ENCODE data around the gene VEGFC. TPM values are rescaled to one million over a fixed set of nuclear protein-coding genes. Genes with fewer than 3 reads are reported as not detected.

The VEGFC gene
- polyA plus RNA-seq, 4 donors, result 15.6 to 20.0 (median 17.9) TPM

DNA sequence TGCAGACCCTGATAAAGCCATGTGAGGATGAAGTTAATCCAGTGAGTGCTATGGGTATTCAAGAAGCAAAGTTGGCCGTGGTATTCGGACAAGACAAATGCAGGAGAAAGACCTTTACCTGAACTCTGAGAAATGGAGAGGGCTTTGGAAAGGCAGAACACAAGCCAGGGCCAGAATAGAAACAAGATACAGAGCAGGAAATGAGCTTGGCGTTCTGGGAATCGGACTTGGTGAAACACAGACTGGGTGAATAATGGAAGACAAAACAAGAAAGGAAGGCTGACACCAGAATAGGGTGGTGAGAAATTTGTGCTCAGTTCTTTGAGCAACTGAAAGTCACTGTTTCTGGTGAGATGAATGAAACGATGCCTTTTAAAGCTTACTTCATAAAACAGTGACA lies 83.3 kb downstream of the VEGFC start:
- DNase-seq (ENCODE audit: low read depth in 4 of 4, low spot score in 2 of 4), result no peak

DNA sequence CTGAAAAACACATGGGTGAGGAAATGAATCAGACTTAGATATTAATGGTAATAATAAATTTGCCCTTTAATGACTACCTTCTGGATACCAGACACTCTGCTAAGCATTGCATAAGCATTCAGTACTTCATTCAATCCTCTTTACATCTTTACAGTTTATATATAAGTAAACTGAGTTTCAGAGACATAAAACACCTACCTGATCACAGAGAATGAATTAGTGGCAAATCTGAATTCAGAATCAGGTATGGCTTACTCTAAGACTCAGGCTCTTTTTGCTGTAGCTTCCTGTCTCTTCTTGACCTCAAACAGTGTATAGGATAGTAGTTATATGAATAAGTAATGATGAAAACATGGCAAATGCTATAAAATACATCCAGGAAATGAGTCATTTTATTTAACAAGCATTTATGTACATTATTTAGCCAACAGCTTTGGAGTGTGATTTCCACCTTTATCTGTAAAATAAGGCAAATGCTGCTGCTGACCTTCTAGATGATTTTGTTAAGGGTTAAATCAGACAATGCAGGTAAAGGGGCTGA lies 83.9 kb downstream of the VEGFC start:
- no peak for DNase-seq (ENCODE audit: low read depth in 4 of 4, low spot score in 2 of 4)

DNA sequence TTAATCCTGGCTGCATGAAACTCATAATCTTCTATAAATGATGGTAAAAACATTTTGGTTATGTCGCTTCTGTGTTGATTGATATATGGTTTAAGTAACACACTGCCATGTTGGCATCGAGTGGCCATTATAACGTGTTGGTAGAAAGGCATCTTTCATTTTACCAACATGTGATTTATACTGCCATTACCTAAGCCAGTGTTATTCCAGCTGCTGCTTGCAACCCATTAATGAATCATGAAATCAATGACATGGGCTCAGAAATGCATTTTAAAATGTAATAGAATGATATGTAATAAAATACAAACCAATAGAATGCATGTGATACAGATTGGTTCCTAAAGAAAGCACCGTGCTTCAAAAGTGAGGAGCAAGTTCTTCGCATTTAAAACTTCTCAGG lies 102.0 kb downstream of the VEGFC start:
- DNase-seq (ENCODE audit: low read depth in 4 of 4, low spot score in 2 of 4), result no peak

DNA sequence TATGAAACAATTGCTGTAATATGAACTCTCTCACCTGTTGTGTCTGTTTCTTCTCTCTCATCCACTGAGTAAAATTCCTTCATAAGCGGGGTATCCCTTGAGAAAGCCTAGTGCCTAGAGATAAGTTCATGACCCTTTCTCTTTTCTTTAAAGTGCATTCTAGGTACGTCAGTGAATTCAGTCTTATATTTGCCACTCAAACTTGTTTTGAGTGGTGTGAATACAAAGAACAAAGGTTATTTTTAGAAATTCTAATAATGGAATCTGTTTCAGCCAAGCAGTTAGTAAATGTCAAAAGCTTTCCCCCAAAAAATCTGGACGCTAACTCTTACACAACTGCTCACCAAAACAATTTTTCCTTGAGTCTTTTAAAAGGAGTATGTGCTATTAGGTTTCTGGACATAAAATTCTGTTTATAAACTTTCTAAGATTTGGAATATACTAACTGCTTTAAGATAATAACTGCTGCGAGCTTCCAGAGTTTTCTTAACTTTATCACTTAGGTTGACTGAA lies 112.0 kb downstream of the VEGFC start:
- DNase-seq (ENCODE audit: low read depth in 4 of 4, low spot score in 2 of 4), result no peak

DNA sequence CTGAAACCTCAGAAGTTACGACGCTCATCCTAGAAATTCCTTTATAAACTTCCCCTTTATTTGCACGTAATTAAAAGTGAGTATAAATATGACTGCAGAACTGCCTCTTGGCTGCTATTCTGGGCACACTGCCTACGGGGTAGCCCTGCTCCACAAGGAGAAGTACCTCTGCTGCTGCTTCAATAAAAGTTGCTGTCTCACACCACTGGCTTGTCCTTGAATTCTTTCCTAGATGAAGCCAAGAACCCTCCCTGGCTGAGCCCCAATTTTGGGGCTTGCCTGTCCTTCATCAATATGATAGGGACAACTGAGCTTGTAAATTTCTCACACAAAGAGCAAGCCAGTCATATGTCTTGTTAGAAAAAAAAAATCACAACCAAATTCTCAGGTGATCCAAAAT lies 115.8 kb downstream of the VEGFC start:
- no peak for DNase-seq (ENCODE audit: low read depth in 4 of 4, low spot score in 2 of 4)

DNA sequence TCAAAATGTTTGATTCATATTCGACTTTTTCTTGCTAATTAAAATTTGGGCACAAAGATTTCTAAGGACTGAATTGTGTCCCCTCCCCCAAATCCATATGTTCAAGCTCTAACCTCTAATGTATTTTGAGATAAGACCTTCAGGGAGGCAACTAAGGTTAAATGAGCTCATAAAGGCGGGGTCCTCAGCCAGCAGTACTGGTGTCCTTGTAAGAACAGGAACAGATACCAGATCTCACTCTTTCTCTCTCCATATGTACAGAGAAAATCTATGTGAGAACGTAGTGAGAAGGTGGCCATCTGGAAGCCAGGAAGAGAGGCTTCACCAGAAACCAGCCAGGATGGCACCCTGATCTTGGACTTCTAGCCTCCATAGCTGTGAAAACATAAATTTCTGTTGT lies 116.9 kb downstream of the VEGFC start:
- DNase-seq (ENCODE audit: low read depth in 4 of 4, low spot score in 2 of 4), result no peak

DNA sequence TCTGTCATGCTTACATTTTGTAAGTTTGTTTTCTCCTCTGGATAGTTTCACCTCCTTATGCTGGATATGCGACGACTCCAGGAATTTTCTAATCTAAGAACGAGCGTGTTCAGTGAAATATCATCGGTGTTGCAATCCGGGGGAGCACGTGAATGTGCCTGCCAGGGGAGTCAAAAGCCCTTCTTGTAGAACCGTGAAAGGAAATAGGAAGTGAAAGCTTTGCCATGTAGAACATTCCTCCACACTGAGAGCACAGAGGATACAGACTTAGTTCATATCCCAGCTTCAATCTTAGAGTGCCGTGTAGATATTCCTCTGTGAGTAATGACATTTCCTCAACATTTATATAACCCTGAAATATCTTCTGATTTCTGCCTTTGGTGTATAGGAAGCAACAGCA lies 121.2 kb downstream of the VEGFC start:
- DNase-seq (ENCODE audit: low read depth in 4 of 4, low spot score in 2 of 4), result no peak

DNA sequence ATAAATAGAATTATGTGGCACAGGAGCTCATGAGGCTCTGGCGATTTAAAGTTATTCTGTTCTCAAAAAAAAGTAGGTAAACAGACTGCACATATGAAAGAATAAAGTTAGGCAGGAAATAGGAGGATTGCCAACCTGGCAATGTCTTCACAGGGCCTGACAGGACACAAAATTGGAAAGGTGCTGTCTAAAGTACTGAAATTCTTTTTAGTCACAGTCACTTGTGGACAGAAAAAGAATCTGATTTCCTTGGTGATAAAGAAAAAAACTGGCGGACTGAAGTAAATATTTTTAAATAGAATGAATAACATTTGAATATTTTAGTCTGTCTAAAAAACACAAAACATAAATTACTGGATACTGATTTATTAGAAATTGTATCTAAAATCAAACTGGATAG lies 124.4 kb downstream of the VEGFC start:
- no peak for DNase-seq (ENCODE audit: low read depth in 4 of 4, low spot score in 2 of 4)

DNA sequence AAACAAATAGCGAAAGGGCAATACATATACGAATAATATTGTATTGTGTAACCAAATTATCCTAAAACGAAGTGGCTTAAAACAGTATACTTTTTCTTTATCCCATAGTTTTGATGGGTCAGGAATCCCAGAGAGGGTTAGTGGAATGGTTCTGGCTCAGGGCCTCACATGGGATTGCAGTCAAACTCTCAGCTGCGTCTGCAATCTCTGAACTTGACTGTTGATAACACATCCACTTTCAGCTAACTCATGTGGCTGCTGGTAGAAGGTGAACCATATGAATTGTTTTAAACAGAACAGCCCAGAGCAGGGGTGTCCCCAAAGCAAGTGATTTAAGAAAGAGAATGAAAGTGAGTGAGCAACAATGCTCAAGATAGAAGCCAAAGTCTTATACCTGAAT lies 127.8 kb downstream of the VEGFC start:
- no peak for DNase-seq (ENCODE audit: low read depth in 4 of 4, low spot score in 2 of 4)

DNA sequence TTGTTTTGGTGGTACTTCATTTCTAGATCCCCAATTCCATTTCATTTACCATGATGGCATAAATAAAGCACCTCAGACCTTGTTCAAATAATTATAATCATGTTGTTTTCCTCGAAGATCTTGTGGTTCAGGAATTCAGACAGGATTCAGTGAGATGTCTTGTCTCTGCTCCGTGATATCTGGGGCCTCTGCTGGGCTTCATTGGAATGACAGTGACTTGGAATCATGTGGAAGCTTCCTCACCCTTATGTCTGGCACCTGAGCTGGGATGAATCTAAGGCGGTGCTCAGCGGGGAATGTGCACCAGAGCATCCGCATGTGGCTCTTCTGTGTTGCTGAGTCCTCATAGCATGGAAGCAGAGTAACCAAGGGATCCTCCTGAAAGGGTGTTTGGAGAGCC lies 132.2 kb downstream of the VEGFC start:
- no peak for DNase-seq (ENCODE audit: low read depth in 4 of 4, low spot score in 2 of 4)

DNA sequence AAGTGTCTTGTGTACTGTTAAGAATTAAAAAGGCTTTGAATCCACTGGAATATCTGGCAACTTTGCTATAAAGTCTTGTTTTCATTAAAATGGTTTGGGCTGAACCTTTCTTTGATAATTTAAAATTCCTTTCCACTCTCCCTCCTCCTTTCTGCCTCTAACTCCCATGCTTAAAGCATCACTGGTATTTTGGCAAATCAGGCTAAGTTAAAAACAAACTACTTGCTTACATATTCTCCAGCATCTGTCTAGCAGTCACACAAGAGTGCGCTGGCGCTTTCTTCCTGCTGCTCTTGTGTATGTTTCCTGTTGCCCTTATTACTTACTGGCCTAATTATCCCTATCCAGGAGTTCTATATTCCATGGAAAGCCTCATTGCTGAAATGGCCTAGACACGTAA lies 136.6 kb downstream of the VEGFC start:
- DNase-seq (ENCODE audit: low read depth in 4 of 4, low spot score in 2 of 4), result no peak

DNA sequence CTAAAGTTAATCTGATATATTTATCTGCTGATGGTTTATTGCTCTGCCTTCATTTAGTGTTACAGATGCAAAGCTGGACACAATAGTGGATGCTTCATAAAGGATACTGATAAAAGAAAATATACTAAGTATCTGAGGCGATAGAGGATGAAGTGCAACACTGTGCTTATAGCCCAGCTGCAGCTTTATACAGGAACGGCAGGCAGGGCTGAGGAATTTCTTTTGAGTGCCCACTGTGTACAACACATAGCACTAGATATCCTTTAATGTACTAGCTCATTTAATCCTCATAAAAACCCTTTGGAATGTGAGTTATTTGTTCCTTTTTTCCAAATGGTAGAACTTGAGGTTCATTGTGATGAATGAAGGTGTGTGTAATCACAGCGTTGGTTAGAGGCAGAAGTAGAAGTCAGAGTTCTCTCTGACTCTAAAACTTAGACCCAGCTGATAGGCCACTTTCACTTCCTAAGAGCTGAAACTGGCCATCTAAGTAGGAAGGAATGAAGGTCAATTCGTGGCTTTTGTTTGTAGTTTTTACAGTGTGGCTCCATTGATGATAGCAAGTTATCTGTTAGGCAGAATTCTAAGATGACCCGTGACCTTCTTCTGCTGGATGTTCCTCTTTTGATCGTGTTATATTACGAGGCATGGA lies 138.0 kb downstream of the VEGFC start:
- no peak for DNase-seq (ENCODE audit: low read depth in 4 of 4, low spot score in 2 of 4)

DNA sequence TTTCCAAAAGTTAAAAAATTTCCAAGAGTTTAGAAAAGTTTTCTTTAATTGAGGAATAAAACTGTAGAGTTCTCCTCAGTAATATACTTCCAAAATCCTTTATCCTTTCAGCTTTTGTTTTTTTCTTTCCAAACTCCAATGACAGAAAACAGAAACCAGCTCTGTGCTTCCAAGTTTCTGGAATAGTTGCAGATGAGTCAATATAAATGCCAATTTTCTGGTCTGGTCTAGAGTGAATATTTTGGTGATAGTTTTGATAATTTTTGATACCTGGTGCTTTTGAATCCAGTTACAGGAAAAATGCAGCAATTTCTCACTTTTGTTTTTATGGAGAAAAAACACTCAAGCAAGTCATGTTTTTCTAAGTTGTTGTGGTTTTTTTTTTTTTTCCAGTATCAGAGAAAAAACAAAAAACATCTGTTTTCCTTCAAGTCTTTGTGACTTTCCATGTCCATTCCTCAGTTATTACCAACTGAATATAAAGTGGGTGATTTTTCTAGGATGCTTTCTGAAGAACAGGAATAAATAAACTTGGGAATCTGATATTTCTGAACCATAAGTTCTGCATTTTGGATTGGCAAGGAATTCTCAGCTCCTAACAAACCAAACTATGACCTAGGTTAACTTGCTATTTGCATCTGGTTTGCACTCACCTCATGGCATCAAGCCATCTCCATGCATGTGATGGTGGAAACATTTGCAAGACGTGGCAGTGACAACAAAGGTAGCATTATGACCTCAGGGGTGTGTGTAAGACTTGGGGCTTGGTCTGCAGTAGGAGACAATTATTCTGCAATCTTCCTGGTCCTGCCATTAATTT lies 139.1 kb downstream of the VEGFC start:
- DNase-seq (ENCODE audit: low read depth in 4 of 4, low spot score in 2 of 4), result no peak

DNA sequence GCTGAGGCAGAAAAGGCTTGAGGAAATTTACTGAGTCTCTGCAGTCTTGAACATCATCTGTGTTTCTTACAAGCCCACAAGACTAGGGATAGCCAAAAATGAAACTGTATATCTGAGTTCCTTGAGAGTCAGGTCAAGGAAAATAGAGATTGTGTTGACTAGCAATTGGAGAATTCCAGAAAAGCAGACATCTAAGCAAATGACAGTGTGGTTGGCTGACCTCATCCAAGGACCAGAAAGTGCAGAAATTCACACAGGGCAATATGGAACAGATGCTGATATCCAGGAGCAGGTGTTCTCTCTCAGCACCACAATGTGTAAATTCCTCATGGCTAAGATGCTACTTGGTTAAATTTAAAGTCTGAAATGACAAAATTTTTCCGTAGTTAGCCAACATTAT lies 146.4 kb downstream of the VEGFC start:
- DNase-seq (ENCODE audit: low read depth in 4 of 4, low spot score in 2 of 4), result no peak

DNA sequence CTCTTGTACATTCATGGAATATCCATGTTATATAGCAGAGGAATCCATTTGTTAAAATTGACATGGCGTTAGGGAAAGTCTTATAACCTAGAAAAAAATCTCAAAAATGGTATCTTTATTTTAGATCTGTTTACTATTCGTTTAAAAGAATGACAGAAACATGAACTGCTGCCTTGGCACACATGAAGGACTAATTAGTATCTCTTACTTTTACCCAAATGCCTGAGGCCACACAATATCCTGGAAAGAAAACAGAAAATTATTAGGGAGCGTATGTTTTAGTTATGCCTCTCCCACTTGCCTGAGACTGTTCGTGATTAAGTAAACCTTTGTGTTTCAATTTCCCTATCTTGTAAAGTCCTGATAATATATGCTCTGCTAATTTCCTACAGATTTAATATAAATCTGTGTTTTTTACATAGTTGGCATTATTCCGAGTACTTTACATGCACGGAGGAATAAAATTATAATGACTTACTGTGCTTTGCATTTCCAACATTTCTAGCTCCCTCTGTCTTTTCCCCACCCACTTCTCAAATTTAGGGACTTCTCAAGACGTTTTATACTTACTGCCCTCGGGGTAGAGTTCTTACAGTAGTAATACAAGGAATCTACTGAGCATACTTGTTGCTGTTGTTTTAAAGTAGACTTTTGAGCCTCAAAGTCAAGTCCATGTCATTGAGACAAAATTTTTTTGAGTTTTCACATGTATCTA lies 147.3 kb downstream of the VEGFC start:
- DNase-seq (ENCODE audit: low read depth in 4 of 4, low spot score in 2 of 4), result no peak

DNA sequence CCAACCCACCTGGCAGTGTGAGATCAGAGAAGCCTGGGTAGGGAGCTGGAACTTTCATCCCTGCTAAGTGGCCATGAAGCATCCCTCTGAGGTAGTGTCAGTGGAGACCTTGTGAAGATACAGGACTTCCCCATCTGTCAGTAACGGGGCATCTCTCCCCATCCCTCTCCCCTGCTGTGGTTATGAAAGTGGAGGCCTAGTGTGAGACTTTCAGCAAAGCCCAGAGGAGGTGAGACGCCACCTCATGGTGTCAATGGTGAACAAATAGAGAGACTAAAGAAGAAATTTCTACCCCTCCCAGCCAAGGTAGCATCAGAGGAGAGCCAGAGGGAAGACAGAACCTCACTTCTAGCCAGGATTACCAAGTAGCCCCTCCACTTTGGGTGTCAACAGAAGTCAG lies 150.2 kb downstream of the VEGFC start:
- no peak for DNase-seq (ENCODE audit: low read depth in 4 of 4, low spot score in 2 of 4)

DNA sequence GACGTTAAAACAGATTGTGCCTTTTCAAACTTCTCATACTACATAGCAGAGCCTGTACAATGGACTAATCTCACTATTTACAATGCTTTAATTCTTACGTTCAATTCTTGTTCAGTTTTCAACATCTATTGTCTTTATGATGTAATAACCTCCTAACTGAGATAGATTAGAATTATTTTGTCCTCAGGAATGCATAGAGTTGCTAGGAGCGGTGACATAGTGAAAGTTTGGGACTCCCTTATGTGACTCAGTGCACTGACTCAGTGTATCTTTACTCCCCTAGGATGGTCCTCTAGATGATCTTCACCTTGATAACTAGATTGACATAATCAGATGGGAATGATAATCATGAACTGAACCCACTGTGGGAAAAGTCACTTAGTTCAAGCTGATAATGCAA lies 151.5 kb downstream of the VEGFC start:
- DNase-seq (ENCODE audit: low read depth in 4 of 4, low spot score in 2 of 4), result no peak

DNA sequence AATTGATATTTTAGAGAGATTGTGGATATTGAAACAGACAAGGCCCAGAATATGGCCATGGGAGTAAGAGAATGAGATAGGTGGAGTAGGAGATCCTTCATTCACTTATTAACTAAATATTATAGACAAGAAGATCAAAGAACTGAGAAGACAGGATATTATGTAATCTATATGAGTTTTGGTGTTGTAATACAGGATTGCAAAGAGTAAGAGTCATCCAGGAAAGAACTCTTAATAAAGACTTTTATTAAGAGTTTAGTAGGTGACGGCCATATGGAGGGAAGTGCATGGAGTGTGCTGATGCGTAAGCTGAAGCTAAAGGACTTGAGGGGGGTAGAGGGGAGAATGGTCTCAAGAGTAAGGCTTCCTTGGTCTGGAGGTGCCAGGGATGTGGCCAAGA lies 153.7 kb downstream of the VEGFC start:
- DNase-seq (ENCODE audit: low read depth in 4 of 4, low spot score in 2 of 4), result no peak

DNA sequence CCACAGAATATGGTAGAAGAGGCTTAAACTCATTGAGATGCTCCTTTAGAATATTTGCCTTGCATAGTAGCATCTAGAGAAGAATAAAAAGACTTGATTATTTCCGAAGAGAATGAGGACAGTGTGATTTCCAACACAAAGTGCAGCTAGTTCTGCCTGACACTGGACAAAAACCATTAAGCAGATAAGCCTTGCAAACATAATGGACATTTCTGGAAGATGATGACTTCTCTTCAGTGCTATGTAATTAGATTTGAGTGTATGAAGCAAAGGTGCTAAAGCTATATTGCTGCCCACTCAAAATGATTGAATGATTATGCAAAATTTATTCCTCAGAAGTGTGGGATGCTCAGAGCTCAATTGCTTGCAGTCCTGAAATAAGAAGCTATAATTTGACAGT lies 156.4 kb downstream of the VEGFC start:
- DNase-seq (ENCODE audit: low read depth in 4 of 4, low spot score in 2 of 4), result no peak

DNA sequence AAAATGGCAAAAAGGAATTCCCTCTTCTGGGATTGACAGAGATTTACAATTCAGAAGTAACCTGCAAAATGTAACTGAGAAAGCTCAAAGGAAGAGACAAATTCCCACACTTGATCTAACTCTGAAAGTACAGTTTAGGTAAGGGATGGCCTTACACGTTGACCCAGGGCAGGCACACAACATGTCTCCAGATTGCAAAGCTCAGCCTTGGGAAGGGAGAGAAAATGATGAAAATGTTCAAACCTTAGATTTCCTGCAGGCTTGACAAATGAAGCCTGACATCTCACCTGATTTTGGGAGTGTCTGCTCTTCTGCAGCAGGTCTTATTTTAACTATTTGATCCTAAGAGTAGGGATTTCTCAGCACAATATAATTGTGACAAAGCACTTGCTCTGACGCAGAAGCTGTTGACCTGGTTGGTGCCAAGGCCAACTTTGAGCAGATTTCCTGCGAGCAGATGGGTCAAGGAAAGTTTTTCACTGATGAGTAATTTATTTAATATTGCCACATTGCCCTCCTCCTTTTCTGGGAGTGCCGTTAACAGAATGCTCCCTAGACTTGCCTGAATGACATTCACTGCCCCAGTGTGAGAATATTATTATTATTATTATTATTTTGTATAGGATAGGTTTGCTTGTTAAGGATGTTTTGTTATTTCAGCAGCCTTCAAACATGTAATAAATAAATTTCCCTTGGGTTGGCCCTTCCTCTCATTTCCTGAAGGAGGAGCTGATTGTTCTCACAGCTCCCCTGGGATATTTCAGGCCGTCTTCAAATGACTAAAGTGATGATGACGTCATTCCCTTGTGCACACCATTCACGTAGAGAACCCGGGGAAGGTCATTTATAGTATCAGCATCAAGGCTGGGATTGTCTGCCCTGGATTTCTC lies 157.1 kb downstream of the VEGFC start:
- DNase-seq (ENCODE audit: low read depth in 4 of 4, low spot score in 2 of 4), result no peak

Measured in left renal cortex interstitium (tissue), 4 donors.